NCI-H187 (cell line): ENCODE data around the gene CELSR2.
A peak's percentile ranks its signal among the peaks of the same experiment; 100 is the strongest.
"Not testable (repeated sequence)": the region's sequence is repeated elsewhere in the genome, so short reads cannot be mapped to it uniquely, and the experiment has no call there.

Source experiments
- DNase-seq, 2 experiments: peaks; one replicate each; lab custom pipeline; 2025; lab: John Stamatoyannopoulos, UW

Gene CELSR2

GRCh38 chr1:109248797-109249629, at the start of gene CELSR2:
CELSR2 (plus strand) TSS chr1:109249539; CDS start chr1:109250080, 541 bp downstream.
- peak in 1 of 2 experiments; percentile 65 for DNase-seq

DNA sequence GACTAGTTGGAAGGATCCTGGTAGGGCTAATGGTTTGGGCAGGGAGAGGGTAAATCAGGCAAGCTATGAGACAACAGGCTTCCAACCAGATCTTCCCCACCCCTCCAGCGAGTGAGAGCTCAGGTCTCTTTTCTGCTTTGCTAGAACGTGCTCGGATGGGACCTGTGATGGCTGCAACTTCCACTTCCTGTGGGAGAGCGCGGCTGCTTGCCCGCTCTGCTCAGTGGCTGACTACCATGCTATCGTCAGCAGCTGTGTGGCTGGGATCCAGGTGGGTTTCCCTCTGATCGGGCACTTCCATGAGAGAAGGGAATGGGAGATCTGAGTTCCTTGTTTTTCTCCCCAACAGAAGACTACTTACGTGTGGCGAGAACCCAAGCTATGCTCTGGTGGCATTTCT, 49.6 kb upstream of the CELSR2 start:
- DNase-seq = no peak

DNA sequence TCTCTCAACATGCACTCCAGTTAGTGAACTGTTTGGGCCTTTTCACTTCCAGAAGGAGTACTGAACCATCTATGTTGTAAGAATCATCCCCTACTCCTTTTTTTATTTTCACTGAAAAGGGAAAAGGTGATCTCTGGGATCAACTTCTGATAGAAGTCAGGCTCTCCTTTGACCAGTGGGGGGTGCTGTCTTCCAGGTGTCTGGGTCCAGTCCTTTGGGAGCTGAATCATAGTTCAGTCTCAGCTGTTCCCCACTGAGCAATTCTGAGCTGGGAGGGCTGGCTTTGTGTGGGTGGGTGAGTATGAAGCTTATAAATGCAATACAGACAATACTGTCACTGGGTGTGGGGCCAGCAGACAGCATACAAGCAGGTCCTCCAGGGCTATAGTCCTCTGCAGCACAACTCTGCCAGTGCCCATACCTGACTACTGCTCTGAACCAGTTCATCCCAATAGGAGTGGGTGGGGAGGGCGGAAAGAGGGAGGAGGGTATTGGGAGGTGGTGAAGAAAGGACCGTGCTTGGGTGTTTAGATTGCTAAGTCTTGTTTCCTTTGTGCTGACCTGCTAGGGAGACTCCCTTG, 48.1 kb upstream of the CELSR2 start:
- peak in 1 of 2 experiments; percentile 25 for DNase-seq

DNA sequence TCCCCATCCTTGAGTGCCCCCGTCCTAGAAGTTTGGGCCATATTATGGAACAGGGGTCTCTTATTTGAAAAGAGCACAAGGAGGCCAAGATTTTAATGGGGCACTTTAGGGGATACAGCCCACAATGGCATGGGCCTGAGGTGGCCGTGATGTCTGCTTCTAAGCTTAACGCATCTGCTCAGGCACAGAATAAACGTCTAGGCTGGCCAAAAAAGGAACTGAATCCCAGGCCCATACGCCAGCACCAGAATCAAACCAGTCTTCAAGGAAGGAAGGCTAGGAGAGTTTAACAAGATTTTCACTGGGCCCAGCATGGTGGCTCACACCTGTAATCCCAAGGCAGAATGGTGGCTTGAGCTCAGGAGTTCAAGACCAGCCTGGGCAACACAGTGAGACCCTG, 44.9 kb upstream of the CELSR2 start:
- no peak for DNase-seq

DNA sequence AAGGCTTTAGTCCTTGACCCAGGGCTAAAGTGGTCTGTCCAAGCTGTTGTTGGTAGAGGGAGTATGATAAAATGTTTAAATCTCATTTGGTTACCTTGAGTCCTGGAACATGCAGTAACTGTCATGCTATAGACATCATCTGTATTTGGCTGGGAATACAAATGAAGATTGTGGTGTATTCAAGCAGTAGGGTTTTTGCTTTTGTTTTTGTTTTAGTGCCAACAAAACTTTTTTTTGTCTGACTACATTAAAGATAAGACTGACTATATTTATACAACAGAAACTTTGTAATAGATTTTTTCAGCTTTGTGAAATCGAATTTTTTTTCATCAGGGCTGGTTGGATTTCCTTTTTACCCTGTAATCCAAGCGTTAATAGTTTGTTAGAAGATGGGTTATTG, 43.0 kb upstream of the CELSR2 start:
- no peak for DNase-seq

- no peak for DNase-seq
These were observed 41.8 kb upstream of the CELSR2 start for GRCh38 chr1:109207467-109208103.

DNA sequence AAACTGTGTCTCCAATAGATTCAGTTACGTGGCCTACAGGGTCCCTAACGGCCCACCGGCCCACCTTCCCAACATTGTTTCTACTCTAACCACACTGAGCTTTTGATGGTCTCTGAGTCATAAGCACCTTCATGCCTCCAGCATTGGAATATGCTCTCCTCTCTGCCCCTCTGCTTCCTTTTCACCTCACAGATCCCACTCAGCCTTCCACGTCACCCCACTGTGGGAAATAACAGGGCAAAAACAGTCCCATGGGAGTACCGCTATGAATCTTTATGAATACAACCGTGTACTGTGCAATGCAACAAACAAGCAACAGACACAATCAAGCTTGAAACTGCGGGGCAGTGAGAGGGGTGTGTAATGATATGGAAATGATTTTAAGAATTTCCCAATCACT, 40.9 kb upstream of the CELSR2 start:
- no peak for DNase-seq

- no peak for DNase-seq
These were observed 40.4 kb upstream of the CELSR2 start for GRCh38 chr1:109208836-109209463.

- no peak for DNase-seq
These were observed 39.3 kb upstream of the CELSR2 start for GRCh38 chr1:109210058-109210457.

- DNase-seq = peak in 1 of 2 experiments; percentile 70
These were observed 36.0 kb upstream of the CELSR2 start for GRCh38 chr1:109213345-109213823.

GRCh38 chr1:109213824-109214693, 35.3 kb upstream of the CELSR2 start, which contains the start of gene SARS1:
SARS1 (plus strand) TSS chr1:109213918; CDS start chr1:109213993, 75 bp downstream.
- peak in 1 of 2 experiments; percentile 76 for DNase-seq

- DNase-seq = no peak
These were observed 34.4 kb upstream of the CELSR2 start for GRCh38 chr1:109214695-109215623.

DNA sequence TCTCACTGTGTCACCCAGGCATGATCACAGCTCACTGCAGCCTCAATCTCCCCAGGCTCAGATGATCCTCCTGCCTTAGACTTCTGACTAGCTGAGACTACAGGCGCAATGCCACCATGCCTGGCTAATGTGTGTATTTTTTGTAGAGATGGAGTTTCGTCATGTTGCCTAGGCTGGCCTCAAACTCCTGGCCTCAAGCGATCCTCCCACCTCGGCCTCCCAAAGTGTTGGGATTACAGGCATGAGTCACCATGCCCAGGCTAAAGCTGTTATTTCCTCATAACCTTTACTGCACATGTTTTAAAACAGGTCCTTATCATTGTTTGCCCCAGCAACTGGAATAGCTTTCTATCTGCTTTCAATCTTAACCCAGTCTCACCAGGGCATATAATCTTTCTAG, 32.7 kb upstream of the CELSR2 start:
- DNase-seq = no peak

DNA sequence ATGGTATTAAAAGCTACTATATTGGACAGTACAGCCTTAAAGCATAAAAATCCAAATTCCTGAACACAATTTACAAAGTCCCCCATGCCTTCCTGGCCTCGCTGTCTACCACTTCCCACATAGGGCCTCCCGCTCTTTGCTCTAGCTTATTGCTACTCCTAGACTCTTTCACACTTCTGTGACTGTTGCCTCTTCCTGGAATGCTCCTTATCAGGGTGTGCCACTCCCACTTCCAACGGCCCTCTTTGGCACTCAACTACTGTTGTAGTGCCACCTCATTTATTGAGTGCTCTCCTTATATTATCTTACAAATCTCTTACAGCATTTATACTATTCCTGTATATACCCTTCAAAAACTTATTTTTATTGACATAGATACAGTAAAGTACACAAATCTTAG, 30.8 kb upstream of the CELSR2 start:
- no peak for DNase-seq

DNA sequence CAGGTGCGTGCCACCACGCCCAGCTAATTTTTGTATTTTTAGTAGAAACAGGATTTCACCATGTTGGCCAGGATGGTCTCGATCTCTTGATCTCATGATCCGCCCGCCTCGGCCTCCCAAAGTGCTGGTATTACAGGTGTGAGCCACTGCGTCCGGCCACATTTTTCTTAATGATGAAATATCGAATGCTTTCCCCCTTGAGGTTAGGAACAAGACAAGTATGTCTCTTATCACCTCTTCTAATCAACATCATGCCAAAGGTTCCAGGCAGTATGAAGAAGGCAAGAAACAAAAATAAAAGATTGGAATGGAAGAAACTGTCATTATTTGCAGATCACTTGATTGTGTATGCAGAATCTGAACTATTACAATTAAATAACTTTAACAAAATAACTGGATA, 28.1 kb upstream of the CELSR2 start:
- not testable (repeated sequence) for DNase-seq

DNA sequence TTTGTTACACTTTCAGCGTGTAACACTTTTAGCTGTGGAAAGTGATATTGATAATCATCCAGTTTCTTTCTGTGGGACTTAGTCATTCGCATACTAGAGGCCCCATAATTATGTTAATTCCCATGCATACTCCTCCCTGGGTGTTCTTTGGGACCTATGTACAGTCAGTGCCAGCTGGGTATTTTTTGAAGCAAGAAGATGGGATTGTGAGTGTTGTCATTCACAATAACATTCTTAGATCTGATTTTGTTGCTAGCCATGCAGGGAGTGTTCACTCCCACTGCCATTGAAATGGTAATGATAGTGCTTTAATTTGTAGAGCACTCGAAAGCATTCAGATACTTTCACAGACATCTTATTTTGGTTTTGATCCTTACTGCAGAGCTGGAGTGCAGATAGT, 24.0 kb upstream of the CELSR2 start:
- DNase-seq = no peak

DNA sequence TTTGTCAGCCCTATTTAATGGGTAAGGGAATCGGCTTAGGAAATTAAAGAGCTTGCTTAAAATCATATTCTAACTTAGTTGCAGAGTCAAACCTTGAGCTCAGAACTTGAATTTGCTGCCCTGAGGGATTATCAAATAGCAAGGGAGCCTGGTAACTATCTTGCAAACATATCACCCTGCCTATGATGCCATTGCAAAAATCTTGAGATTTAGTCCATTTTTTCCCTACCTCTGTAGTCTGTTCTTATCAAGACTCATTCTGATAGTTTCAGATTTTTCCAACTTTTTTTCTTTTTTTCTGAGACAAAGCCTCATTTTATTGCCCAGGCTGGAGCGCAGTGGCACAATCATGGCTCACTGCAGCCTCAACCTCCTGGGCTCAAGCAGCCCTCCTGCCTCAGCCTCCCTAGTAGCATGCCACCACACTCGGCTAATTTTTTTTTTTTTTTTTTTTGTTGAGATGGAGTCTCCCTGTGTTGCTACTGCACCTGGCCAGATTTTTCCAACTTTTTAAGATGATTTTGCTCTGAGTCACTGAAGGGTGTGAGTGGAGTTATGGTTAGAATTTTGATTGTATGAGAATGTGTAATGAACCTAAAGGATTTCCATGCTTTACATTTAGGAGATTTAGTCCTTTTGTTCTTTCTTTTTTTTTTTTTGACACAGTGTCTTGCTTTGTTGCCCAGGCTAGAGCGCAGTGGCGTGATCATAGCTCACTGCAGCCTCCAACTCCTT, 23.5 kb upstream of the CELSR2 start:
- no peak for DNase-seq

DNA sequence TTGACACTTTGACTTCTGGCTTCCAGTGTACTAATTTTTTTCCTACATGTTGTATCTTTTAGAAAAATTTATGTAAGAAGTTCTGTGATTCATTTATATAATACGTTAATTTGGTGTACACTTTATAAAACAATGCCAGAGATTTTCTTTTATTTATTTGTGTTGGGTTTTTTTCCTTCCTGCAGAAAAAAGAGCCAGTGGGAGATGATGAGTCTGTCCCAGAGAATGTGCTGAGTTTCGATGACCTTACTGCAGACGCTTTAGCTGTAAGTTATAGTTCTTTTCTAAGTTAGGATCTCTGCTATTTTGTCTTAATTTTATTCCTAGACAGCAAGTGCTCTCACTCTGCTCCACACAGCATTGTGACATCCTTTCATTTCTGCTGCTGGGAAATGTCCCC, 21.2 kb upstream of the CELSR2 start:
- DNase-seq = no peak

- peak in 1 of 2 experiments; percentile 22 for DNase-seq
These were observed 19.7 kb upstream of the CELSR2 start for GRCh38 chr1:109229531-109230127.
